Measurements from ENCODE around the gene MCC.

DNA sequence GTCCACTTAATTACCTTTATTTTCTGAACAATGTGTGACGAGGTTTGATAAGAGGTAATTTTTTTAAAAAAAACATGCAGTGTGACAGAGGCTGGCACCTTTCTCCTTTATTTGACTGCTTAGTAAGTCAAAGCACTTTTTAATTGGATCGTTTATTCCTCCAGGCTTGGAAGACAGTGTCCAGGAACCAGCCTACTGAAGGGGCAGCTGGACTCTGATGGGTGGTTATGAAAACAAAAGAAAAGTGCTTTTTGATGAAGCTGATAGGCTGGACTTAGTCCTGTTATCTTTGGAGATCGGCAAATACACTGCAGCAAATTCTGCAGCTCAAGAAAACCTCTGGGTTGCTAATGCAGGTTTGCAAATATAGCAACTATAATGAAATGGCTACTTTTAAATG is 370.0 kb downstream of the MCC start:
- TF ChIP-seq CTCF (optimal IDR thresholded peaks at IDR 0.05 in 1 of 3, IDR thresholded peaks at IDR 0.05 in 1 of 3, conservative IDR thresholded peaks at IDR 0.05 in 1 of 3; ENCODE audit: extremely low read depth in 1 of 3, insufficient read depth in 2 of 3, low read length in 3 of 3) (no peak), EZH2 (IDR thresholded peaks at IDR 0.05; ENCODE audit: low read length) (no peak)
